ENCODE measurements around the gene TEX264.
"Not testable (repeated sequence)": the region's sequence is repeated elsewhere in the genome, so short reads cannot be mapped to it uniquely, and the experiment has no call there.

The TEX264 gene

GRCh38 chr3:51739110-51739509, 68.1 kb downstream of the TEX264 start:
- no peak for TF ChIP-seq INSM2 (tag by site-specific recombination; IDR thresholded peaks at IDR 0.05)
- TF ChIP-seq ZNF175 (tag by site-specific recombination; IDR thresholded peaks at IDR 0.05), result no peak
- TF ChIP-seq ZNF76 (tag by site-specific recombination; IDR thresholded peaks at IDR 0.05; ENCODE audit: borderline replicate concordance, low read depth), result no peak
- TF ChIP-seq ZNF26 (tag by site-specific recombination; IDR thresholded peaks at IDR 0.05), result no peak
- no peak for TF ChIP-seq ZNF184 (tag by site-specific recombination; IDR thresholded peaks at IDR 0.05)
- no peak for TF ChIP-seq CTCF (tag by site-specific recombination; IDR thresholded peaks at IDR 0.05)
- no peak for TF ChIP-seq ZNF416 (tag by site-specific recombination; IDR thresholded peaks at IDR 0.05)
- TF ChIP-seq ZNF473 (tag by site-specific recombination; IDR thresholded peaks at IDR 0.05), result no peak
- TF ChIP-seq ZNF354C (tag by site-specific recombination; IDR thresholded peaks at IDR 0.05; ENCODE audit: borderline replicate concordance, low read depth), result no peak
- no peak for TF ChIP-seq KLF8 (tag by site-specific recombination; IDR thresholded peaks at IDR 0.05)
- TF ChIP-seq SETDB1 (IDR thresholded peaks at IDR 0.05; ENCODE audit: insufficient read length, low read length), result no peak
- TF ChIP-seq ZNF701 (tag by site-specific recombination; IDR thresholded peaks at IDR 0.05), result no peak
- TF ChIP-seq TSHZ1 (tag by site-specific recombination; IDR thresholded peaks at IDR 0.05; ENCODE audit: borderline replicate concordance), result no peak
- TF ChIP-seq ZBTB8A (tag by site-specific recombination; IDR thresholded peaks at IDR 0.05), result no peak
- CTCF ChIA-PET, result interaction anchor here (0.8 kb wide), 1 partner anchor 203 kb away, joined by 3 read pairs; the partner anchor contains the start of gene RRP9

GRCh38 chr3:51742320-51742719, 71.3 kb downstream of the TEX264 start:
- H3K27ac ChIP-seq (ENCODE audit: extremely low read depth, low read depth, low read length); H3K4me3 ChIP-seq (ENCODE audit: low read depth, low read length); CTCF ChIA-PET: not testable (repeated sequence)

More at GRCh38 chr3:51739110-51739509, 68.1 kb downstream of the TEX264 start:
- Histone ChIP-seq H3K4me3 (ENCODE audit: low read depth, low read length) (no peak overlapping the region), H3K27ac (ENCODE audit: extremely low read depth, low read depth, low read length) (no peak overlapping the region), H3K36me3 (ENCODE audit: control insufficient read depth in 2 of 2, insufficient read depth in 1 of 2, low read length in 2 of 2) (no peaks in the 10 kb centered on the region), H3K4me1 (ENCODE audit: control insufficient read depth, insufficient read depth, low read length) (no peaks in the 10 kb centered on the region), H3K9me3 (ENCODE audit: control insufficient read depth, insufficient read depth, low read depth, low read length) (no peaks in the 10 kb centered on the region)
- POLR2A ChIA-PET, result no interaction called here

More at GRCh38 chr3:51742320-51742719, 71.3 kb downstream of the TEX264 start:
- POLR2A ChIA-PET; H3K36me3 ChIP-seq (ENCODE audit: control insufficient read depth in 2 of 2, insufficient read depth in 1 of 2, low read length in 2 of 2); H3K9me3 ChIP-seq (ENCODE audit: control insufficient read depth, insufficient read depth, low read depth, low read length); H3K4me1 ChIP-seq (ENCODE audit: control insufficient read depth, insufficient read depth, low read length): not testable (repeated sequence)
